Stimulated activated CD4-positive, alpha-beta T cell treated with anti-CD3 and anti-CD28 coated beads, Interleukin-12 subunit alpha, Interleukin-12 subunit beta, amount 100 ng/mL, for 48 hours (primary cell): ENCODE results near the gene IL1RAPL1.

Source experiments
- DNase-seq, 3 donors: peaks; one replicate each; pipeline ENCODE4 v3.0.0-alpha.2; 2020; ENCODE audit warnings: low read depth in 2 of 3, low spot score in 1 of 3

The IL1RAPL1 gene

GRCh38 chrX:29862126-29862677, 1275.0 kb downstream of the IL1RAPL1 start:
- DNase-seq, result no peak

GRCh38 chrX:29867971-29868370, 1280.7 kb downstream of the IL1RAPL1 start:
- DNase-seq, result no peak

- no peak for DNase-seq
These were observed 1282.6 kb downstream of the IL1RAPL1 start for GRCh38 chrX:29869837-29870236.

GRCh38 chrX:29870608-29871007, 1283.4 kb downstream of the IL1RAPL1 start:
- DNase-seq, result no peak

- DNase-seq, result no peak
These were observed 1285.6 kb downstream of the IL1RAPL1 start for GRCh38 chrX:29872831-29873230.

GRCh38 chrX:29876733-29877132, 1289.5 kb downstream of the IL1RAPL1 start:
- no peak for DNase-seq

- DNase-seq, result no peak
These were observed 1293.7 kb downstream of the IL1RAPL1 start for GRCh38 chrX:29880977-29881376.

GRCh38 chrX:29890004-29890403, 1302.8 kb downstream of the IL1RAPL1 start:
- no peak for DNase-seq

GRCh38 chrX:29890646-29891200, 1303.5 kb downstream of the IL1RAPL1 start:
- no peak for DNase-seq

- no peak for DNase-seq
These were observed 1314.8 kb downstream of the IL1RAPL1 start for GRCh38 chrX:29902004-29902403.

- DNase-seq, result no peak
These were observed 1316.1 kb downstream of the IL1RAPL1 start for GRCh38 chrX:29903360-29903759.

GRCh38 chrX:29911673-29912072, 1324.4 kb downstream of the IL1RAPL1 start:
- DNase-seq, result no peak

- no peak for DNase-seq
These were observed 1326.4 kb downstream of the IL1RAPL1 start for GRCh38 chrX:29913647-29914046.

- no peak for DNase-seq
These were observed 1335.4 kb downstream of the IL1RAPL1 start for GRCh38 chrX:29922607-29923006.

- no peak for DNase-seq
These were observed 1338.8 kb downstream of the IL1RAPL1 start for GRCh38 chrX:29926056-29926455.

GRCh38 chrX:29926659-29927058, 1339.4 kb downstream of the IL1RAPL1 start:
- DNase-seq, result no peak

- no peak for DNase-seq
These were observed 1348.2 kb downstream of the IL1RAPL1 start for GRCh38 chrX:29935455-29935854.

- DNase-seq, result no peak
These were observed 1353.5 kb downstream of the IL1RAPL1 start for GRCh38 chrX:29940750-29941149.

GRCh38 chrX:29941287-29941686, 1354.0 kb downstream of the IL1RAPL1 start:
- DNase-seq, result no peak

- DNase-seq, result no peak
These were observed 1360.0 kb downstream of the IL1RAPL1 start for GRCh38 chrX:29947225-29947624.

GRCh38 chrX:29948653-29949052, 1361.4 kb downstream of the IL1RAPL1 start:
- DNase-seq, result no peak

- DNase-seq, result no peak
These were observed 1364.8 kb downstream of the IL1RAPL1 start for GRCh38 chrX:29952016-29952415.

- no peak for DNase-seq
These were observed 1374.8 kb downstream of the IL1RAPL1 start for GRCh38 chrX:29962061-29962460.
